ENCODE measurements around the gene PSMB7. TPM values are rescaled to one million over a fixed set of nuclear protein-coding genes. Genes with fewer than 3 reads are reported as not detected.

PSMB7 gene
- total and polyA plus RNA-seq, 2 donors (not counting 1 experiment from before 2014, with no cell fraction given): 69.5 to 73.1 TPM

GRCh38 chr9:124334568-124335319 lies 80.5 kb downstream of the PSMB7 start:
- H3K9me3 ChIP-seq (ENCODE audit: control extremely low read depth in 1 of 3, control insufficient read depth in 2 of 3, insufficient read depth in 1 of 3, low read length in 2 of 3): peaks cover 0 to 10% (median 0%) of the 10 kb centered on the region in 3 donors
- Mint-ChIP-seq H3K27ac (no peak overlapping the region), H3K4me3 (no peak overlapping the region), H3K9me3 (ENCODE audit: insufficient read depth) (no peaks in the 10 kb centered on the region), H3K27me3 (no peaks in the 10 kb centered on the region), H3K4me1 (no peaks in the 10 kb centered on the region)
- intact Hi-C loops (cut with micrococcal nuclease): no loop called here
- WGBS (ENCODE audit: insufficient coverage): 98% methylated on average over 12 of the region's 15 CpGs
- DNase-seq (no peak), ATAC-seq (ENCODE audit: low read depth) (no peak)
- no peaks in the 10 kb centered on the region for H4K20me1 ChIP-seq (ENCODE audit: control insufficient read depth, insufficient read depth, low read length, poor library complexity, severe bottlenecking)
- TF ChIP-seq CTCF (IDR thresholded peaks at IDR 0.05): no peak
- TF ChIP-seq EZH2 (IDR thresholded peaks at IDR 0.05; ENCODE audit: borderline replicate concordance, insufficient read depth, low read depth, low read length, poor library complexity, severe bottlenecking): no peak
- CTCF ChIA-PET: interaction anchor here (0.6 kb wide), 1 partner anchor 213 kb away, joined by 4 read pairs; no protein-coding TSS in a partner anchor
- H3K79me2 ChIP-seq (ENCODE audit: control insufficient read depth, insufficient read depth, low read length): no peaks in the 10 kb centered on the region
- H3K27ac ChIP-seq (ENCODE audit: low read length in 2 of 2): no peak overlapping the region
- no peak overlapping the region for H3K9ac ChIP-seq (ENCODE audit: low read length)
- no peak overlapping the region for H2AFZ ChIP-seq (ENCODE audit: insufficient read depth, low read depth, low read length, poor library complexity, severe bottlenecking)
- no peak overlapping the region for H3K4me3 ChIP-seq (ENCODE audit: control extremely low read depth in 1 of 5, extremely low read depth in 1 of 5, insufficient read depth in 1 of 5, low read depth in 2 of 5, low read length in 4 of 5)
- POLR2A ChIA-PET: no interaction called here
- no peaks in the 10 kb centered on the region for H3K4me1 ChIP-seq (ENCODE audit: control insufficient read depth in 2 of 2, insufficient read depth in 2 of 2, low read length in 2 of 2)
- H3K4me2 ChIP-seq (replicated peaks; ENCODE audit: low read depth, low read length, poor library complexity, severe bottlenecking): no peak overlapping the region
- peaks cover 8 to 66% of the 10 kb centered on the region in 2 experiments for H3K36me3 ChIP-seq (replicated peaks in 1 of 2; ENCODE audit: control extremely low read depth in 1 of 2, control insufficient read depth in 1 of 2, extremely low read depth in 1 of 2, insufficient read depth in 2 of 2, low read length in 1 of 2)
- no peaks in the 10 kb centered on the region for H3K27me3 ChIP-seq (replicated peaks in 1 of 4; ENCODE audit: control extremely low read depth in 1 of 4, control insufficient read depth in 3 of 4, insufficient read depth in 4 of 4, low read length in 3 of 4)

DNA sequence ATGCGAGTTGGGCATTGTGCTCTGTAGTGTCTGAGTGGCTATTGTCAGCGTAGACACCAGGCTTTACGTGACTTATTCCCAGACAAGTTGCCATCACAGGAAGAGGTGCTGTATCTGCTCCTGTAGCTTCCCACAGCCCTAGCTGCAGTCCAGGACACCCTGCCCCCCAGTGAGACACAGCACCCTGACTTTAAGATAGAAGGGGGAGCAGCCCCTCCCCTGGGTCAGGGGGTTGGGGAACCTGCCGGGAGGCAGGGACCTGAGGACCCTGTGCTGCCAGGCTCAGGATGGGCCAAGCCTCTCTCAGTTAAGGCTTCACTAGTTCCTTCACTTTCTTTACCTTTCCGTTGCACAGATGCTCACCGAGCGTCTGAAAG lies 82.1 kb downstream of the PSMB7 start:
- H3K4me1 ChIP-seq (ENCODE audit: control insufficient read depth in 2 of 2, insufficient read depth in 2 of 2, low read length in 2 of 2): no peaks in the 10 kb centered on the region
- intact Hi-C loops (cut with micrococcal nuclease): no loop called here
- TF ChIP-seq EZH2 (IDR thresholded peaks at IDR 0.05; ENCODE audit: borderline replicate concordance, insufficient read depth, low read depth, low read length, poor library complexity, severe bottlenecking) (no peak), CTCF (IDR thresholded peaks at IDR 0.05) (no peak)
- H3K79me2 ChIP-seq (ENCODE audit: control insufficient read depth, insufficient read depth, low read length): no peaks in the 10 kb centered on the region
- H3K4me3 ChIP-seq (ENCODE audit: control extremely low read depth in 1 of 5, extremely low read depth in 1 of 5, insufficient read depth in 1 of 5, low read depth in 2 of 5, low read length in 4 of 5): no peak overlapping the region
- H3K4me1 Mint-ChIP-seq: no peaks in the 10 kb centered on the region
- H3K27me3 ChIP-seq (replicated peaks in 1 of 4; ENCODE audit: control extremely low read depth in 1 of 4, control insufficient read depth in 3 of 4, insufficient read depth in 4 of 4, low read length in 3 of 4): no peaks in the 10 kb centered on the region
- no peaks in the 10 kb centered on the region for H3K9me3 Mint-ChIP-seq (ENCODE audit: insufficient read depth)
- no peak overlapping the region for H2AFZ ChIP-seq (ENCODE audit: insufficient read depth, low read depth, low read length, poor library complexity, severe bottlenecking)
- ChIA-PET POLR2A (no interaction called here), CTCF (no interaction called here)
- H3K27ac Mint-ChIP-seq: no peak overlapping the region
- peaks cover 0 to 10% (median 0%) of the 10 kb centered on the region in 3 donors for H3K9me3 ChIP-seq (ENCODE audit: control extremely low read depth in 1 of 3, control insufficient read depth in 2 of 3, insufficient read depth in 1 of 3, low read length in 2 of 3)
- no peak for ATAC-seq (ENCODE audit: low read depth)
- no peak overlapping the region for H3K4me2 ChIP-seq (replicated peaks; ENCODE audit: low read depth, low read length, poor library complexity, severe bottlenecking)
- no peak overlapping the region for H3K27ac ChIP-seq (ENCODE audit: low read length in 2 of 2)
- 100% methylated on average over 4 of the region's 7 CpGs for WGBS (ENCODE audit: insufficient coverage)
- H3K4me3 Mint-ChIP-seq: no peak overlapping the region
- H3K27me3 Mint-ChIP-seq: no peaks in the 10 kb centered on the region
- no peak overlapping the region for H3K9ac ChIP-seq (ENCODE audit: low read length)
- H4K20me1 ChIP-seq (ENCODE audit: control insufficient read depth, insufficient read depth, low read length, poor library complexity, severe bottlenecking): no peaks in the 10 kb centered on the region
- peaks cover 8 to 75% of the 10 kb centered on the region in 2 experiments for H3K36me3 ChIP-seq (replicated peaks in 1 of 2; ENCODE audit: control extremely low read depth in 1 of 2, control insufficient read depth in 1 of 2, extremely low read depth in 1 of 2, insufficient read depth in 2 of 2, low read length in 1 of 2)
- DNase-seq: no peak

Data from B cell (primary cell).